HL-60 (cell line): Measurements from ENCODE around the gene PPP6R3.

Source experiments
- GABPA ChIP-seq: IDR thresholded peaks from 2 replicates; pipeline ENCODE4 v1.6.1; 2012; ENCODE audit warnings: low read depth
- POLR2AphosphoS5 ChIP-seq: IDR thresholded peaks from 2 replicates; pipeline ENCODE4 v1.6.1; 2012; ENCODE audit warnings: low read depth
- SPI1 ChIP-seq: IDR thresholded peaks from 2 replicates; pipeline ENCODE4 v1.6.1; 2012; ENCODE audit warnings: low read depth, mild to moderate bottlenecking, borderline replicate concordance
- TF ChIP-seq, protein P1 (sequence below): IDR thresholded peaks from one replicate; pipeline ENCODE4 v1.5.1; 2011; ENCODE audit warnings: low read length, control low read depth, inconsistent platforms; ENCODE audit not compliant: insufficient read depth
- TF ChIP-seq, protein P2 (sequence below): IDR thresholded peaks from 2 replicates; pipeline ENCODE4 v1.6.1; 2012; ENCODE audit warnings: low read depth; ENCODE audit not compliant: insufficient replicate concordance

DNA sequence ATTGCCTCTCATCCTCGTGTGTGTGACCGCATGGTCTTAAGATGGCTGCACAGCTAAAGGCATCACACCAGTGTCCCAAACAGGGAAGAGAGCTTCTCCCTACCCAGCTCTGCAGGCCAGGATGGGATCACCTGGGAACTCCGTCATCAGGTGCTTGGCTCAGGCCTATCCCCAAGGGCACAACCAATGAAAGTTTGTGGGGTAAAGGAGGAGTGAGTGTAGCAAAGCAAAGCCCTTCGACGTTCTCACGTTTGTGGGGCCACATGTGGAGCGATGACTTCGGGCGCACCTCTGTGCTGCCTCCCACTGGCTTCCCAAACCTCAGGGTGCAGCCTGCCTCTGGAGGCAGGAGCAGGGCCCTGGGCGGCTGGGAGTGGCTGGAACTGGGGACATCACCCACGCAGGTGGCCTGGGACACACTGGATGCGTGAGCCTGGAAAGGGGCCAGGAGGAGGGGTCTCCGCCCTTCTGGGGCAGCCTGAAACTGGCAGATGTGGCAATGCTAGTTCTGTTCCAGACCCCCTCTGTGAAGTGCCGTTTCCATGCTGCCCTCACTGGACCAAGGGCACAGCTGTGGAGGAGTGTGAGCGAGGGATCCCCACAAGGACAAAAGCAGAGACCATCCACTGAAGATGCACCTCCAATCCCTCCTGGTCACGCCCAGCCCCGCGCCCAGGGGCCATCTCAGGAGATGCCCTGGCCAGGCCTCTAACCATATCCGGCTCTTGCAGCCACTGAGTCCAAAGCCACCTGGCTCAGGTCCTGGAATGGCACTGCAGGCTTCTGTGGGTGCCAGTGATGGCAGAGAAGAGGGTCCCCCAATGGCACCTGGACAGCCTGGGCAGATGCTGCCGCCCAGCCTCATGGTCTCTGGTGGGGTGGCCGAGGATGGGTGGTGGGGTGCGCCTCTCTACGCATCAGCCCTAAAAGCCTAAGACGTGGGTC is 193.2 kb downstream of the PPP6R3 start:
- TF ChIP-seq, protein P1, sequence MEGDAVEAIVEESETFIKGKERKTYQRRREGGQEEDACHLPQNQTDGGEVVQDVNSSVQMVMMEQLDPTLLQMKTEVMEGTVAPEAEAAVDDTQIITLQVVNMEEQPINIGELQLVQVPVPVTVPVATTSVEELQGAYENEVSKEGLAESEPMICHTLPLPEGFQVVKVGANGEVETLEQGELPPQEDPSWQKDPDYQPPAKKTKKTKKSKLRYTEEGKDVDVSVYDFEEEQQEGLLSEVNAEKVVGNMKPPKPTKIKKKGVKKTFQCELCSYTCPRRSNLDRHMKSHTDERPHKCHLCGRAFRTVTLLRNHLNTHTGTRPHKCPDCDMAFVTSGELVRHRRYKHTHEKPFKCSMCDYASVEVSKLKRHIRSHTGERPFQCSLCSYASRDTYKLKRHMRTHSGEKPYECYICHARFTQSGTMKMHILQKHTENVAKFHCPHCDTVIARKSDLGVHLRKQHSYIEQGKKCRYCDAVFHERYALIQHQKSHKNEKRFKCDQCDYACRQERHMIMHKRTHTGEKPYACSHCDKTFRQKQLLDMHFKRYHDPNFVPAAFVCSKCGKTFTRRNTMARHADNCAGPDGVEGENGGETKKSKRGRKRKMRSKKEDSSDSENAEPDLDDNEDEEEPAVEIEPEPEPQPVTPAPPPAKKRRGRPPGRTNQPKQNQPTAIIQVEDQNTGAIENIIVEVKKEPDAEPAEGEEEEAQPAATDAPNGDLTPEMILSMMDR: no peak
- TF ChIP-seq POLR2AphosphoS5 (no peak), SPI1 (no peak), GABPA (no peak)
- TF ChIP-seq, protein P2, sequence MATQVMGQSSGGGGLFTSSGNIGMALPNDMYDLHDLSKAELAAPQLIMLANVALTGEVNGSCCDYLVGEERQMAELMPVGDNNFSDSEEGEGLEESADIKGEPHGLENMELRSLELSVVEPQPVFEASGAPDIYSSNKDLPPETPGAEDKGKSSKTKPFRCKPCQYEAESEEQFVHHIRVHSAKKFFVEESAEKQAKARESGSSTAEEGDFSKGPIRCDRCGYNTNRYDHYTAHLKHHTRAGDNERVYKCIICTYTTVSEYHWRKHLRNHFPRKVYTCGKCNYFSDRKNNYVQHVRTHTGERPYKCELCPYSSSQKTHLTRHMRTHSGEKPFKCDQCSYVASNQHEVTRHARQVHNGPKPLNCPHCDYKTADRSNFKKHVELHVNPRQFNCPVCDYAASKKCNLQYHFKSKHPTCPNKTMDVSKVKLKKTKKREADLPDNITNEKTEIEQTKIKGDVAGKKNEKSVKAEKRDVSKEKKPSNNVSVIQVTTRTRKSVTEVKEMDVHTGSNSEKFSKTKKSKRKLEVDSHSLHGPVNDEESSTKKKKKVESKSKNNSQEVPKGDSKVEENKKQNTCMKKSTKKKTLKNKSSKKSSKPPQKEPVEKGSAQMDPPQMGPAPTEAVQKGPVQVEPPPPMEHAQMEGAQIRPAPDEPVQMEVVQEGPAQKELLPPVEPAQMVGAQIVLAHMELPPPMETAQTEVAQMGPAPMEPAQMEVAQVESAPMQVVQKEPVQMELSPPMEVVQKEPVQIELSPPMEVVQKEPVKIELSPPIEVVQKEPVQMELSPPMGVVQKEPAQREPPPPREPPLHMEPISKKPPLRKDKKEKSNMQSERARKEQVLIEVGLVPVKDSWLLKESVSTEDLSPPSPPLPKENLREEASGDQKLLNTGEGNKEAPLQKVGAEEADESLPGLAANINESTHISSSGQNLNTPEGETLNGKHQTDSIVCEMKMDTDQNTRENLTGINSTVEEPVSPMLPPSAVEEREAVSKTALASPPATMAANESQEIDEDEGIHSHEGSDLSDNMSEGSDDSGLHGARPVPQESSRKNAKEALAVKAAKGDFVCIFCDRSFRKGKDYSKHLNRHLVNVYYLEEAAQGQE: no peak
